ENCODE measurements around the gene ITGA2B.
"Not testable (repeated sequence)": the region's sequence is repeated elsewhere in the genome, so short reads cannot be mapped to it uniquely, and the experiment has no call there.

ITGA2B gene

DNA sequence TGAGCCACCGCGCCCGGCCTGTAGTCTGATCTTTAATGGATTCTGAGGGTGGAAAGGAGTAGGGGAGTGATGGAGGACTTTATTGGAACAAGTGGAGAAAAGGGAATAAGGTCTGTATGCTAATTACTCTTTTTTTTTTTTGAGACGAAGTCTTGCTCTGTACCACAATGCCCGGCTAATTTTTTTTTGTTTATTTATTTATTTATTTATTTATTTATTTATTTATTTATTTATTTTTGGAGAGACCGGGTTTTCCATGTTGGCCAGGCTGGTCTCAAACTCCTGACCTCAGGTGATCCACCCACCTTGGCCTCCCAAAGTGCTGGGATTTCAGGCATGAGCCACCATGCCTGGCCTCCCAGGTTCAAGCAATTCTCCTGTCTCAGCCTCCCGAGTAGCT is 59.9 kb downstream of the ITGA2B start:
- DNase-seq: not testable (repeated sequence)

DNA sequence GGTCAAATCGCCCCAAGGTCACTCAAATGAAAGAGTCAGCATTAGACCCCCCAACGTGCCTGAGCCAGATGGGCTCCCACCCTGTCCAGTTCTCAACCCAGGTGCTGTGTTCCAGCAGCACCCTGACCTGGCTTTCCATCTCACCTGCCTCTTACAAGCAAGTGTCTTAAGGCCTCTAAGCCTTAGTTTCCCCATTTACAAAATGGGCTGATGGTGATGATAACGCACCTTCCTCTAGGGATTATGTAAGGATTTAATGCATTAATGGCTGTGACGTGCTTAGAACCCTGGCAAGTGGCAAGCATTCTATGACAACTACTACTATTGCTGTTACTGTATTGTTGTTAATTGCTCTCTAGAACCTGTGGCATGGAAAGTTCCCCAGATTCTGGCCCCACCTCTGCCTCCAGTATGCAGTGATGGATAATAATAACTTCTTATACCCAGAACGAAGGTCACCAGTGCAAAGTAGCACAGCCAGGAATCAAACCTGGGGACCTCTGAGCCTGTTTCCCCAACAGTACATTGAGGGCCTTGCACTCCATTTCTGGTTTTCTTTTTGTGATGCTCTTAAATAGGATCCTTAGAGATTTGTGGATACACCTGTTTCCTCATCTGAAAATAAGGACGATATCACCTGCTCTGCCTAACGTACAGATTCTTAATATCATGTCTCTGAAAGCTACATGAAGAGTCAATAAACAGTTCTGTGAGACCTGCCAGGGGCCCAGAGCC is 61.6 kb downstream of the ITGA2B start:
- no peak for DNase-seq

DNA sequence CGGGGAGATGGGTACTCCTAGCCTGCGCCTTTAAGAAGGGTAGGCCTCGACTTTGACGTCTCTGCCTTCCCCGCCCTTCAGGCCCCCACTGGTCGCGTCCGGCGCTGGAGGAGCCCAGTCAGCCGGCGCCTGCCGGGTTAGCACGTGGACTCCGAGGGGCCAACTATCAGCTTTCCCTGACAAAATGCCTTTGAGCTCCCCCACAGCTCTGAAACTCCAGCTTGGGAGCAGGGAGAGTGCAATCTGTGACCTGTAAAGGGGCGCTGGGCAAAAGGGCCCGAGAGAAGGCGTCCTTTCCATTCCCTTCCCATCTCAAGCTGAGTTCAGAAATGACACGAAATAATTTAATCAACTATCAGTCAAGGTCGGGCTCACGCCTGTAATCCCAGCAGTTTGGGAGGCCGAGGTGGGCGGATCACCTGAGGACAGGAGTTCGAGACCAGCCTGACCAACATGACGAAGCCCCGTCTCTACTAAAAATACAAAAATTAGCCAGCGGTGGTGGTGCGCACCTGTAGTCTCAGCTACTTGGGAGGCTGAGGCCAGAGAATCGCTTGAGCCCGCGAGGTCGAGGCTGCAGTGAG is 62.5 kb downstream of the ITGA2B start:
- DNase-seq: peak; percentile 91

DNA sequence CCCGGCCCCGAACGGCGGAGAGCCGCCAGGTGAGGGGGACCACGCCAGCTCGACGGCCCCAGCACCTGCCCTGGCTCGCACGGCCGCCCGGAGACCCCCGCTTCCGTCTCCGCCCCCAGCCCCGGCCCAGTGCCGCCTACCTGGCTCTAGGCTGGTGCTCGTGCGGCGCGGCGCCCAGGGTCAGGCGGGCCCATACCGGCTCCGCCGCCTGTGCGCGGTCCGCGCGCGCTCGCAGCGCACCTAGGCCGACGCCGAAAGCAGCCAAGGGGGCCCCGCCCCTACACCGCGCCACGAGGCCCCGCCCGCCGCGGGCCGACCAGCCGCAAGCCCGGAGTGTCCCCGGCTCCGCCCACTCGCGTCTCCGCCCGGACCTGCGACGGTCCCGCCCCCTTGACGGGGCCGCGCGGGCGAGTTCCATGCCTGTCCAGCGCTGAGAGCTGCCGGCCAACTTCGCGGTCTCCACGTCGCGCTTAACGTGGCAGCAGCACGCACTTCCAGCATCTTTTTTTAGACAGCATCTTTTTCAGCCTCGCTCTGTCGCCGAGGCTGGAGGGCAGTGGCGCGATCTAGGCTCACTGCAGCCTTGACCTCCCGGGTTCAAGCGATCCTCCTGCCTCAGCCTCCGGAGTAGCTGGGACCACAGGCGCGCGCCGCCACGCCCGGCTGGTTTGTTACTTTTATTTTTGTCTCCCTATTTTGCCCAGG is 64.7 kb downstream of the ITGA2B start, which contains the start of gene SLC25A39:
SLC25A39 (minus strand) TSS at position 253 of the 705 bp plus-strand sequence. CDS start 1,261 bp downstream, outside the sequence.
- DNase-seq: peak; percentile 85

DNA sequence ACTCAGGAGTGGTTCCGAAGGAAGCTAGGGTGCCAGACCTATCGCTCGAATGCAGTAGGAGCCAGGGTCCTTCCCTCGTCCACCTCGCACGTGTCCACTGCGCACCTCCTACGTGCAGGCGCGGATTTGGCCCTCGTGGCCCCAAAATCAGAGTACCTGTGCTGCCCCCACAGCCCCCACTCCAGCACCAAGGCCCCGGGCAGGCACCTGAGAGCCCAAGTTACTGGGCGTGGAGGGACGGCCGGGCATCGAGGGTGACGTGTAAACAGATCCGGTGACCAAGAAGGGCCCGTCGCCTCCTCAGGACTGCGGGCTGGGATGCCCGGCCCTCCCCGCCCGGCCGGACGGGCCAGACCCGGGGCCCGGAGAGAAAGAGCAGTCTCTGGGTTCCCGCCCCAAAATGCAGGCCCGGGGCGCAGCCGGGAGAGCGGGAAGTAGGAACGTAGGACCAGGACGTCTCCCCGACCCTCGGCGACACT is 65.3 kb downstream of the ITGA2B start:
- no peak for DNase-seq

DNA sequence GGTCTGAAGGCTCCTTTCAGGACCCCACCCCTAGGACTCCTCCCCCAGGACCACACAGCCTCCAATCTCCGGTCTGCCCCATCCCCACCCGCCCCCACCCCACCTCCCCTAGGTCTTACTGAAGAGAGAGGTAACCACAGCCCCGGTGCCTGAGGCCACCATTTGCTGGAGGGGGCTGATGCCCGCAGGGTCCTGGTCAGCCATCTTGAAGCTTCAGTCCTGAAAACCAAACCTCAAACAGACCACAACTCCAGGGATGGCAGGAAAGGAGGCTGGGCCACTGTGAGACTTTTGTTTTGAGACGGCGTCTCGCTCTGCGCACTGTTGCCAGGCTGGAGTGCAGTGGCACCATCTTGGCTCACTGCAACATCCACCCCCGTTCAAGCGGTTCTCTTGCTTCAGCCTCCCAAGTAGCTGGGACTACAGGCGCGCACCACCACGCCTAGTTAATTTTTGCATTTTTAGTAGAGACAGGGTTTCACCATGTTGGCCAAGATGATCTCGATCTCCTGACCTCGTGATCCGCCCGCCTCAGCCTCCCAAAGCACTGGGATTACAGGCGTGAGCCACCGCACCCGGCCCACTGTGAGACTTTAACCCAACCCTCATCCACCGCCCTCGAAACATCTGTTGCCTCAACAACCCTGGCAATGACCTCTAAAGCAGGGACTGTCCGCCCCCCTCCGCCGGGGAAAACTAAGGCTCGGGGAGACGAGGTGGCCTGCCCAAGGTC is 65.9 kb downstream of the ITGA2B start:
- DNase-seq: no peak

DNA sequence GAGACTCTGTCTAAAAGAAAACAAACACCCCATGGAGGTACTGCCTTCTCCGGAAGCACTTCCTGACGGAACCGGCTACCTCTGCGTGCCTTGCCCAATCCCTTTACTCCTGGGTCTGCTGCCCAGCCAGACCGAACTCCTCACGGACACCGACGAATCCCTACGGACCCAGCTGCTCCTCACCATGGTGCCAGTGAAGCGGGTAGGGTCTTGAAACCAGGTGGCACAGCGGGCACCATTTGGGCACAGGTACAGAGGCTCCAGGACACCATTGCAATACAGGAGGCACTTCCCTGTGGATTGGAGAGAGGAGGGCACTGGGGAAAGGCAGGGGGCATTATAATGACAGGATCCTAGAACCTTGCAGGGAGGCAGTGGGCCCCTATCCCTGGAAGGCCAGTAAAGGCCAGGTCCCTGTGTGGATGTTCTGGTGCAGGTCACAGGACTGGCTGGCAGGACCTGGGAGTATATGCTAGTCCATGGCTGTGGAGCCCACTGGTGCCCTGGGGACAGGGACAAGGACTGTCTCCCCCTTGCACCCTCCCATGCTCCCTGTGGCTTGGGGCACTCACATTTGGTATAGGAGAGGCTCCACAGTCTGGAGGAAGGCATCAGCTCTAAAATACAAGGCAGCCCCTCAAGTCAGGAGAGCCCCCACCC is 67.1 kb downstream of the ITGA2B start:
- DNase-seq: no peak

All from NCI-H1105 treated with DMSO at 0.1 percent for 48 hours (cell line).